ENCODE results near the gene SNRPF.

SNRPF gene

DNA sequence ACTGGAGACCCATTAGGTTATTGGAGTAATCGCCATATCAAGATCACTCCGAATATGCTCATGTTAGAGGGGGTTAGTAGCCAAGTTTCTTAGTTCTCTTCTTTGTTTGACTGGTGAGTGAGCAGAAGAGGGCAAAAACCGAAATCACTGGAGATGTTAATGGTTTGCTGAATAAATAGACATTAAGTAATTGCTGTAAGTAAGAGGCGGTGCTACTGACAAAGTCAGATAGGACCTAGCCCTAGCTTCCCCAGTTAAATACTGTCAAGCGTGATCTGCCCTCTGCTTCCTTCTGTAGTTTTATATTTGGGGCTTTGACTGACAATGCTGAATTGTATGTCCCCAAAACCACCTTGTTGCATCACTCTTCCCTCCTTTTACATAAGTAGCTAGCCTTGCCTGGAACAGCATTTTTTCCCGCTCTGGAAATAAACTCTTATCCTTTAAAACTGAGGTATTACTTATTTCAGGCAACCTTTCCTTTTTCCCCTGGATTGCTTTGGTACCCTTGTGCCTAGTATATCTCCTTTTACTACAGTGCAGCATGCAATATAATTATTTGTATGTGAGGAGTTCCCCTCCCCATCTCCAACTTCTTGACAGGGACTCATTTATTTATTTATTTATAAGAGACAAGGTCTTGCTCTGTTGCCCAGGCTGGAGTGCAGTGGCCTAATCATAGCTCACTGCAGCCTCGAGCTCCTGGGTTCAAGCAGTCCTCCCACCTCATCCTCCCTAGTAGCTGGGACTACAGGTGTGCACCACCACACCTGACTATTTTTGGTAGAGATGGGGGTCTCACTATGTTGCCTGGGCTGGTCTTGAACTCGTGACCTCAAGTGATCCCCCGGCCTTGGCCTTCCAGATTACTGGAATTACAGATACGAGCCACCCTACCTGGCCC lies 1.4 kb downstream of the SNRPF start:
- no peak for DNase-seq

GRCh38 chr12:95862038-95862437 lies 3.3 kb downstream of the SNRPF start:
- no peak for DNase-seq

DNA sequence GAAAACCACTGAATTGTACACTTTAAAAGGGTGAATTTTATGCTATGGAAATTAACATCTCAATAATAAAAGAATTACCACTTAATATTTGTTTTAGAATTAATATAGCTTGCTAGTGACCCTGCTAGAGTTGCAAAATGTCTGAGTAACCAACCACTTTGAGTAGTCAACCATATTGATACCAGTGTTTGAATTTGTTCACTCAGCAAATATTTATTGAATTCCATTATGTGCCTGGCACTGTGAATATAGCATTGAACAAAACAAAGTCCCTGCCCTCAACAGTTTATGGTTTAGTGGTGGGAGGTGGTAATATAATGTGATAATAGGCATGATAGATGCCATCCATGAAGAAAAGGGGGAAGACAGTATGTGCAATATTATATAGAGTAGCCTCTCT lies 4.6 kb downstream of the SNRPF start:
- DNase-seq, result no peak

- DNase-seq, result no peak
Observed at GRCh38 chr12:95870897-95871296, 12.1 kb downstream of the SNRPF start.

DNA sequence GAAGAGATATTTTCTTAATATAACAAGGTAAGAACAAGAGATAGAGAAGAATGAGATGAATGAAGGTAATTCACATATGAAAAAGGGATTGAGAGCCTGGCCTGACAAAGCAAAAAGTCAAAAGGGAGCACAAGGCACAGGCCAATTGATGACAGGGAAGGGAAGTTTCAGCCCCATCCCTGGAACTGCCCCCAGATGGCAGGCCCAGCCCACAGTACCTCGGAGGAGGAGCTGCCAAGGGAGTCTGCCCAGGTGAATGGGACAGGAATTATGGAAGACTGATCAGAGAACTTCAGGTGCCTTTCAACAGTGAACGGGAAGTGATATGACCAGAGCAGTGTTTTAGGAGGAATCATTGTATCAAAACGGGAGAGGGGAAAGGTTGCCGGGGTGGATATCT lies 15.7 kb downstream of the SNRPF start:
- no peak for DNase-seq

DNA sequence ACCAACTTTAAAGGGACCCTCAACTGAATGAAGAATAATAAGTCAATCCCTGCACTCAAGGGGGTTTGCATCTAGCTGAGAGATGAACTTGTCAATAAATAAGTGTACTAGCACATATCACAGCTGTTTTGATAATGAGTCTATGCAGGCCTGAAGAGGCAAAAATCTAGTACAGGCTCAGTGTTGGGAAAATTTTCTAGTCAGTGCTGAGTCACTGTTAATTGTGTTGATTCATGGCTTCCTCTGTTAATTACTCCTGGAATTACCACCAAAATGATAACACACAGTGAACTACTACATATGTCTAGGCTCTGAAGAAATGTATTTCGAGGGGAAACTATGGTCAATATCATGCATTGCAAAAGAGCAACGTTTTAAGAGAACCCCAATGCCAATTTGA lies 18.9 kb downstream of the SNRPF start:
- DNase-seq, result no peak

- DNase-seq, result no peak
Observed at GRCh38 chr12:95880895-95881294, 22.1 kb downstream of the SNRPF start.

GRCh38 chr12:95881331-95881955 lies 22.7 kb downstream of the SNRPF start:
- no peak for DNase-seq

- no peak for DNase-seq
Observed at GRCh38 chr12:95882080-95882479, 23.3 kb downstream of the SNRPF start.

DNA sequence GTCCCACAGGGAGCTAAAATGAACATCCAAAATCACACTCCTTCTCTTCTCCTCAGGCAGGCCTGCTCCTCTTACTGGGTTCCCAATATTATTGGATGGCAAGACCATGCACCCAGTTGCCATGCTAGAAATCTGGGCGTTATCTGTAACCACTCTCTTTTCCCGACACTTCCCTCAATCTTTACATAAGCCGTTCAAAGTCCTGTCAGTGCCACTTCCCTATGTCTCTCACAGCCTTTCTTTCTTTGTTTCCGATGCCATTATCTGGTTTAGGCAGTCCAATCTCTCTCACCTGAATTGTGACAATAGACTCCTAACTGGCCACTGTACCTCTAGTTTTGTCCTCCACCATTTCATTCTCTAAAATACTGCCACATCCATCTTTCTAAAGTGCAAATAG lies 24.1 kb downstream of the SNRPF start:
- DNase-seq, result no peak

GRCh38 chr12:95884998-95885397 lies 26.2 kb downstream of the SNRPF start:
- no peak for DNase-seq

GRCh38 chr12:95887311-95887710 lies 28.6 kb downstream of the SNRPF start:
- DNase-seq, result no peak

DNA sequence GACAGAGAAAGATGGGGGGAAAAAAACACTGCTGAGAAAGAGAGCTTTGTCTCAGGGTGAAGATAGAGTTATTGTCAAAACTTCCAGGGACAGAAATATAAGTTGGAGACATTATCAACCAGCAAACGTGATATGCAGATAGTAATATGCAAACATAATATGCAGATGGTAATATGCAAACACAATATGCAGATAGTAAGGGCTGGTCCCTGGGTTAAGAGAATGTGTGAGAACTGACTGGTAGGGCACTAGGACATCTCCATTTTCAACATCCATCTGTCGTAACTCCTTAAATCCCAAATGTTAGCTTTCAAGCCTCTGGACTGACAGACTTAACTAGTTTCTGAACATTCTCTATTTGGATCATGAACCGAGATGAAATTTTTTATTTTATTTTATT lies 32.2 kb downstream of the SNRPF start:
- no peak for DNase-seq

DNA sequence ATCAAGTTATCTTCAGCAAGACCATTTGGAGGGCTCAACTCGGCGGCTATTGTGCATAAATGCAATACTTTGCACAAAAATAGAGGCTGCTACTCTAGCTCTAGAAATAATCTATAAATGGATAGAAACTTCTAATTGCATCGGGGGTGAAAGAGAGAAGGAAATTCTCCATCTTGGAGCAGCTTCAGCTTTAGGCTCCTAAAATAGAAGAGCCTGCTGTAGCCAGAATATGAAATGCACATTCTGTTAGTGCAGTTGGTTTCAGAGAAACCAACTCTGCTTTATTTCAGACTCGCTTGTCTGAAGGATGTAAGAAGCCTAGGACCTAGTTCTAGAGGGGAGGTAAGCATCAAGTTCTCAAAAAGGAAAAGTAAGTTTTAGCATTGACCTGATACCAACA lies 38.1 kb downstream of the SNRPF start:
- DNase-seq, result no peak

- no peak for DNase-seq
Observed at GRCh38 chr12:95898081-95898480, 39.3 kb downstream of the SNRPF start.

GRCh38 chr12:95908573-95908972 lies 49.8 kb downstream of the SNRPF start:
- DNase-seq, result no peak

- DNase-seq, result no peak
Observed at GRCh38 chr12:95909871-95910270, 51.1 kb downstream of the SNRPF start.
